OCI-LY3 (cell line): ENCODE data around the gene OR52N2.

Experiments
- CTCF ChIP-seq: fragments of 200-600, 300-600 bp; sonication (generic); IDR thresholded peaks from 2 replicates; pipeline ENCODE4 v1.5.1; 2014; ENCODE audit warnings: antibody characterized with exemption, low read length, low read depth
- EZH2phosphoT487 ChIP-seq: fragments of 200-600 bp; shearing (Covaris generic); IDR thresholded peaks from 2 replicates; pipeline ENCODE4 v1.6.1; 2018; ENCODE audit warnings: antibody characterized with exemption, mixed run types, low read depth

GRCh38 chr11:5791165-5791564, 17.6 kb upstream of the OR52N2 start, which contains the start of gene OR52N1:
- TF ChIP-seq CTCF (no peak), EZH2phosphoT487 (no peak)
